Astrocyte (in vitro differentiated cells and primary cell): Measurements from ENCODE around the gene LCE5A.

ENCODE experiments used
- CTCF ChIP-seq: IDR thresholded peaks from 2 replicates; pipeline ENCODE4 v1.5.1; 2011; ENCODE audit warnings: low read depth, mild to moderate bottlenecking, inconsistent platforms, low read length, moderate library complexity; ENCODE audit not compliant: insufficient read depth
- EZH2 ChIP-seq: IDR thresholded peaks from 2 replicates; pipeline ENCODE4 v1.6.1; 2012; ENCODE audit warnings: mild to moderate bottlenecking, low read length, inconsistent platforms; ENCODE audit not compliant: insufficient read depth

DNA sequence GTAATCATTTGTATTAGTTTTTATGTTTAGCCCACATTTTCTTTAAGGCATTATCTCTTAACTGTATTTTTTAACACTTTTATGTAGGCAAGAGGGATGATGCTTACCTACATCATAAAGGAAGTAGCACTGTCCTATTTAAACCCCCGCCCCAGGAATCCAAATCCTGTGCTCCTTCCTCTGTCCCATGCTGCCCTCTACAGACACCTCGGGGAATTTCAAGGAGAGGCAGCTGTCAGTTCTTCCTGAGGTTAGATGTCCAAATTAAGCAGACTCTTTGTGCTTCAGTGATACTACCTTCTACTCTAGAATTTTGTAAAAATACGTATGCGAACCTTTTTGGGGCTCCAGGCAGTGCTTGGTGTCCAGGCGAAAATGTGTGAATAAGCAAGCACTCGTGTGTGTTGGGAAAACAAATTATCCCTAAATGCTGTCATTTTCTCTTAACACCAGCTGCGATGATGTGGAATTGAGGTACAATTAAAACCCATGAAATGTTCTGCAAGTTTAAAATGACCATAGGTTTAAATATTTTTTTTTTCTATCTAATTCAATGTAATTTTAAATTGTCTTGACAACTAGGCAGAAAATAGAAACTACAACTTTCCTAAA, 22.8 kb downstream of the LCE5A start:
- no peak for TF ChIP-seq CTCF
- TF ChIP-seq EZH2, result no peak
